GM21360 (cell line): ENCODE data around the gene MAP4K2.

Source experiments
- ATAC-seq: cut with Tn5 transposase; IDR thresholded peaks from one replicate; pipeline ENCODE4 v1.9.1; 2021; ENCODE audit warnings: mild to moderate bottlenecking, moderate library complexity; ENCODE audit not compliant: unreplicated experiment

The MAP4K2 gene

DNA sequence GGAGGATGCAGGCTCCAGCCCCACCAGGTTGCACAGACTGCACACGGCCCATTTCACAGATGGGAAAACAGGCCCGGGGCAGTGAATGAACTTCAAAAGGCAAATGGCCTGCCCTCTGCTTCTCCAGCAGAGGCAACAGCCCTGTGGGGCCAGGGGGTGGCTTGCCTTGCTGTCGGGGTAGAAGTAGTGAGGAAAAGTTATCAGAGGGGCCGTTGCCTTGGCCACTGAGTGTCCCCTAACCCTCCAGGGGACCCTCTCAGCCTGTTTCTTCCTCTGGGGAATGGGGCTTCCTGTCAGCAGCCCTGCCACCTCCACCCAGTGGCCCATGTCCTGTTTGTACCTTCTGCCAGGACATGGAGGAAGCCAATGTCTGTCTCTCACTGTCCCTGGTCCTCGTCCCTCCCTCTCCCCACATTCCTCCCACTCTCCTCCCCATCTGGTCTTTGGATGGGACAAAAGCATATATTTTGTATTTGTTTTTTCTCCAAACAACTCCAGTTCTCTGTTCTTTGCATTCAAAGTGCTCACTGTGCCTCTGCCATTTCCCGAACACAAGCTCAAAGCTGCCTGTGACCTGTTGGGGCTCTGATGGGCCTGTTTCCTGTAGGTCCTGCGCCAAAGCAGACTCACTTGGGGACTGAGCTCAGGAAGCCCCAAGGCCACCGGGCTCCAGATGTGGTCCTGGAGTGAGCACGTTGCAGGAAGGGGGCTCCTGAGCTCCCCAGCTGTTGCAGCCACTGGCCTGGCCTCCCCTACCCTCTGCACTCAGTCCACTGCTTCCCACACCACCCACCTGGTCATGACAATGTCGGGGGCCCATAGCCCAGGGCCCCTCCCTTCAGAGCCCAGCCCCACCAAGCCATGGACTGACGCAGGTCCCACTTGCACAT lies 9.5 kb downstream of the MAP4K2 start:
- ATAC-seq: no peak

DNA sequence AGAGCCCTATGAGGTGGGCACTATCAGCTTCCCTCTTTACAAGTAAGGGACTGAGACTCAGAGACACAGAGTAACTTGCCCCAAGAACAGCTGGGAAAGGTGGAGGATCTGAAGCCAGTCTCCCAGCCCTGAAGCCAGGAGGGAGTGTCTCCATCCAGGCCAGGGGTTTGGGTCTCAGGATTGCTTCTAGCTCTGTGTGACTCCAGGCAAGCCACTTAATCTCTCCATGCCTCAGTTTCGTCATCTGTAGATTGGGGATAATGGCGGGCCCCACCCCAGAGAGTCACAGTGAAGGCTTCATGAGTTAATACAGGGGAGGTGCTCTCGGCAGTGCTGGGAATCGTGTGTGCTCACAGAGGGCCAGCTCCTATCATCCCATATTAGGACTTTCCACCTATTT lies 10.5 kb downstream of the MAP4K2 start:
- ATAC-seq: no peak

DNA sequence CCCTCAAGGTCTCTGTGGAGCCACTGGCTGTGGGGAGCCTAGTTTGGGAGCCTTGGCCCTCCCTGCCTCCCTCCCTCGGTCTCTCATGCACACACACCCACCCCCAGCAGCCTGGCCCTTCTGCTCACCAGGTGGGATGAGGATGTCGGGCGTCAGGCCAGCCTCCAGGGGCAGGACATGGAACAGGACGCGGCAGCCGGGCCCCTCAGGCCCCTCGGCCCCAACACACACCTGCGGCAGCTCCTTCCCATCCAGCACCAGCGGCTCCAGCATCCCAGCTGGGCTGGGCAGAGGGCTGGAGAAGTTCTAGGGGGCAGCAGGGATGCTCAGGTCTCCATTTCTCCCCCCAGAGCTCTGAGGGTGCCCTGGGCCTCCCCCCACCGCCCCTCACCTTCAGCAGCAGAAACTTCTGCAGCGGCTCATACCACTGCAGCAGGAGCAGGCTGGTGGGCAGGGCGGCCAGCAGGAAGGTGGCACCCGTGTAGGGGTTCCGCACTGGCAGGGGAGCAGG lies 11.2 kb downstream of the MAP4K2 start:
- ATAC-seq: no peak

DNA sequence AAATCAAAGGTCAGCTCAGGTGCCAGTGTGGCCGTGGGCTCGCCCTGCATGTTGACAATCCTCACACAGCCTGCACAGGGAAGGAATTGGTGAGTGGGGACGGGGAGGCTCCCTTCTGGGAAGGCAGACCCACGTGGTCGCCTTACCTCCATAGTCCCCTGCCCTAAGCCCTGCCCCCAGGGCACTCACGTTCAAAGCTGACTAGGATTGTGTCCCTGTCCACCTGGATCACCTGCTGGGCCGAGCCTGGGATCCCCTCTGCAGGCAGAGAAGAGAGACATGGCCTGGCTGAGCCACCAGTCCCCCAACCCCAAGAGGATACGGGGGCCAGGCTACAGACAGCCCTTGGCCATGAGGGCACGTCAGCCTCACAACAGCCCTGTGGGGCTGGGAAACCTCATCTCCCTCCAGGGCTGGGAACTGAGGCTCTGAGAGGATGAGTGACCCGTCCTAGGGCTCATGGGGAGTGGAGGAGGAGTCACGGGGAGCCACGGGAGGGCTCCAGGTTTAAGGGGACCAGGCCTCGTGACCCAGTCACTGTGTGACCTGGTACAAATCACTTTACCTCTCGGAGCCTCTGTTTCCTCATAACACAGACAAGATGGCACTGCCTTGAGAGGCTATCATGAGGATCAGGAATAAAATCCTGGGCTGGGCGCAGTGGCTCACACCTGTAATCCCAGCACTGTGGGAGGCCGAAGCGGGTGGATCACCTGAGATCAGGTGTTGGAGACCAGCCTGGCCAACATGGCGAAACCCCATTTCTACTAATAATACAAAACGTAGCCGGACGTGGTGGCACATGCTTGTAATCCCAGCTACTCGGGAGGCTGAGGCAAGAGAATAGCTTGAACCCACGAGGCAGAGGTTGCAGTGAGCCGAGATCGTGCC lies 12.6 kb downstream of the MAP4K2 start:
- ATAC-seq: no peak

DNA sequence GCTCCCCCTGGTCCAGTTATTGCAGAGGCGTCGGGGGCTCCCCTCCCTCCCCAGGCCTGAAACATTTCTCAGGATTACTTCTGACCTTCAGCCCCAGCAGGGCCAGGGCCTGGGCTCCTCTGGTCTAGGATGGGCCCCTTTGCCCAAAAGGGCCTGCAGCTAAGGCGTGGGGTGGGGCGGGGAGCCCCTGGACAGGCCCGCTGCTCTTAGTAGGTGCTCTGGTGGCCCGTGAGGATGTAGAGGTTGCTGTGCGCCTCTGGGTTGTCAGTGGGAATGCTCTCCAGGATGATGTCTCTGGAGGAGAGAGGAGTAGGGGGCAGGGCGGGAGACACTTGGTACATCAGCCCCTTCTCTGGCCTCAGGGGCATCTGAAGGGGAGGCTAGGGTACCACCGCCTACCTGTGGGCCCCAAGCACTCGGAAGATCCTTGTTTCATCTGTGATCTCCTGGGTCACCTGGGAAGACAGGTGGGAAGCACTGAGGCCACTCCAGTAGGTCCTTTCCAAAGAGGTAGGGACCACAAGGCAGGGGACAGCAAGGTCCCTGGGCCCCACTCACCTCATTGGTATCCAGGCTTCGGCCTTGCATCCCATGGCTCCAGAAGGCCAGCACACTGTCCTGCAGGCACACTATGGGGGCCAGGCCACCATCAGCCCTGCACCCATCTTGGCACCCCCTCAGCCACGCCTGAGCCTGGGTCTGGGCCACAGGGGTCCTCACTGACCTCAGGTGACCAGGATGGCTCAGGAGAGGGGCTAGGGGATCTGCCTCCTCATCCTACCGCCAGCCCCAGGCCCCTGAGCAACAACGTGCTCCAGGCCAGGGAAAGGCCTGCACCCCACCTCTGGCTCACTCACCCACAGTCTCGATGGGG lies 13.4 kb downstream of the MAP4K2 start:
- ATAC-seq: no peak

DNA sequence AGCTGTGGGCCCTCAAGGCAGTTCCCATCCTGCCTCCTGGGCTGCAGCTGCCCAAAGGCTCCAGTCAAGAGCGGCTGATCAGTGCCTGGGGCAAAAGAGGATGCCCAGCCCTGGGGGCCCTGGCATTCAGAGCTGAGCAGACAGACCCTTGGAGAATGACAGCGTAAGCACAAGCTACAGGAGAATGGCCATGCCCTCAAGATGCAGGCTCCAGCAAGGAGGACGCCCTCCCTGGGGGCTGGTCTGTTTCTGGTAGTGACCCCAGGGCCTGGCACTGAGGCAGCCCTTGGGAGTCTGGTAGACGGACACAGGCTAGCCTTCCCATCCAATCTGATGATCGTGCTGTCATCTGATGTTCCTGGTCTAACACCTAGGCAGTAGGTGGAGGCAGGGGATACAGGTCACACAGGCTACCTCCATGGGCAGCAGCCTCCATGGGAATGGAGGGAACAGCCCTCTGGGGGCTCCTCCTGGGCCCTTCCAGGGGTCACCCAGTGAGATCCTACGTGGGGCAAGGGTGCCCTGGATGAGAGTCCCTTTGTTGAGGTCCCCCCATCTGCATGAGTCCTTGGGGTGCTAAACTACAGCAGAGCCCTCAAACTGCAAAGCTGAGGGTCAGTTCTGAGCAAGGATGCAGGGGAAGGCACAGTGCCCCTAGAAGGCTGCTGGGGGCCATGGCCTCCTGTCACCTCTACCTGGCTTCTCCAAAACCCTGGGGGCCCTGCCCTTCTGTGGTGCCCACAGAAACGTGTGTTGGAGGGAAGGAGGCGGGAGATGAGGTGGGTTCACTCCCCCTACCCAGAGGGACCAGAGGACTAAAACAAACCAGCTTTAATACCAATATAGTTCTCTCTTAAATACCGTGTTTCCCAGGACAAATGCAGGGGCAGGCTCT lies 14.4 kb downstream of the MAP4K2 start:
- ATAC-seq: no peak

DNA sequence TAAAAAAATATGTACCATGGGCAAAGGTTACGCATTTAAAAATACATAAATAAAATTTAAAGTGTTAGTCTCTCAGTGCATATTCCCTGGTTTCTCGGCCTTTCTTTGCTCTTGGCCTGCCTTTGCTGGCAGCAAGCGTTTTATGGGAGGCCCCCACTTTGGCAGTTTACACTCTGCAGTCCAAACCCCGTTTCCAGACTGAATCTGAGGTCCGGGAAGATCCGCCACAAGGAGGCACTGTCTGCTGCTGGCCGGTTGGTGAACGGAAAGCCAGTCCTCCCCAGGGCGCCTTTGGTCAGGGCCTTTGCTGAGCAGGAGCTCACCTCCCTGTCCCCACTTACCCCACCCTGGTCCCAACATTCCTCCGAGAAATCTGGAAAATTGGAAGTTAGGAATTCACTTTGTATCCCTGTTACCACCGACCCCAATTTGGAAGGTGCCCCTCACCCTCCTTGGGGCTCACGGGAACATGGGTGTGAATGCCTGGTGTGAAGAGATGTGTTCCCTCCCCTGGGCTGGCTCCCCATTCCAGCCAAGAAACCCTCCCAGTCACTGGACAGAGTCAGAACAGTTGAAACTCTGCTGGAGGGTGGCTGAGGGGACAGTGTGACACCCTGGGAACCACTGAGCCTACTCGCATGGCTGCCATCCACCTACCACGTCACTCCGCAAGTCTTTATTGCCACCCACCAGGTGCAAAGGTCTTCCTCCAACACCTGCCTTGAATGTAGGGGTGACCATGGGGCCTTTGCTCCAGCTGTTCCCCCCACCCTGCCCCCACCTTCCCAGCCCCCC lies 15.3 kb downstream of the MAP4K2 start:
- ATAC-seq: no peak

DNA sequence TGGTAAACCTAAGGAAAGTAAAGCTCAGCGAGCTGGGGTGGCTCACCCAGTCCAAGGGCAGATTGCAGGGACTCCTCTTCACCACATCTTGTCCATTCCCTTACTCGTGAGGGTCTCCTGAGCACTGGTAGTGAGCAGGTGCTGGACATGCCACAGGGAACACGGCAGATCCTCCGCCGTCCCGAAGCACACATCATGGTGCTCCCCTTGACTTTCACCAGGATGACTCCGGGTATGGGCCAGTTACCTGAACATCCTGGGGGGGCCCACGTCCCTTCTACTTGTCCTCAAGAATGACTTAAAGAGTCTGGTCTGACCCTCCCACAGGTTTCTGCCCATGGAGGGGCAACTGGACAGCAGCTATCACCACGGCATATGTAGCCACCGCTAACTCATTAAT lies 16.7 kb downstream of the MAP4K2 start:
- ATAC-seq: no peak

DNA sequence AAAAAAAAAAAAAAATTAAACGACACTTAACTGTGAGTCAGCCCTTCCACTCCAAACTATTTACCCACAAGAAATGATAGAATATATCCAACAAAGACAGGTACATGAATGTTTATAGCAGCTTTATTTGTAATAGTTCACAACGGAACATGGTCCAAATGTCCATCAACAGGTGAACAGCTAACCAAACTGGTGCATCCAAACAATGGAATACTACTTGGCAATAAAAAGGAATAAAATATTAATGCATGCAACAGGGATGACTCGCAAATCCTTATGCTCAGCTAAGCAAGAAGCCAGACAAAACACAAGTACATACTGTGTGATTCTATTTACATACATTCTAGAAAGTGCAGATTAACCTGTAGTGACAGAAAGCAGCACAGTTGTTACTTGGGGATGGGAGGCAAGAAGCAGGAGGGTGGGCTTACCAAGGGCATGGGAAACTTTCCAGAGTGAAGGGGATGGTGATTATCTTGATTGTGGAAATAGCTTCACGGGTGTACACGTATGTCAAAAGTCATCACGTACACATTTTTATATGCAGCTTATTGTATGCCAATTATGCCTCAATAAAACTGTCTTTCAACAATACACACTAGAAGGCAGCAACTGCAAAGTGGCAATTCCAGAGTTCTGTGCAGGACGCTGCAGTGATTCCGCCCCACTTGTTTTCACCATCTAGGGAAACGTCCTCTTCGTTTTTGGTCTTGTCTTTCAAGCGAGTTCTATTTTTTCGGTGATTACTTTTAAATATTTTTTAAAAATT lies 18.0 kb downstream of the MAP4K2 start:
- ATAC-seq: no peak

DNA sequence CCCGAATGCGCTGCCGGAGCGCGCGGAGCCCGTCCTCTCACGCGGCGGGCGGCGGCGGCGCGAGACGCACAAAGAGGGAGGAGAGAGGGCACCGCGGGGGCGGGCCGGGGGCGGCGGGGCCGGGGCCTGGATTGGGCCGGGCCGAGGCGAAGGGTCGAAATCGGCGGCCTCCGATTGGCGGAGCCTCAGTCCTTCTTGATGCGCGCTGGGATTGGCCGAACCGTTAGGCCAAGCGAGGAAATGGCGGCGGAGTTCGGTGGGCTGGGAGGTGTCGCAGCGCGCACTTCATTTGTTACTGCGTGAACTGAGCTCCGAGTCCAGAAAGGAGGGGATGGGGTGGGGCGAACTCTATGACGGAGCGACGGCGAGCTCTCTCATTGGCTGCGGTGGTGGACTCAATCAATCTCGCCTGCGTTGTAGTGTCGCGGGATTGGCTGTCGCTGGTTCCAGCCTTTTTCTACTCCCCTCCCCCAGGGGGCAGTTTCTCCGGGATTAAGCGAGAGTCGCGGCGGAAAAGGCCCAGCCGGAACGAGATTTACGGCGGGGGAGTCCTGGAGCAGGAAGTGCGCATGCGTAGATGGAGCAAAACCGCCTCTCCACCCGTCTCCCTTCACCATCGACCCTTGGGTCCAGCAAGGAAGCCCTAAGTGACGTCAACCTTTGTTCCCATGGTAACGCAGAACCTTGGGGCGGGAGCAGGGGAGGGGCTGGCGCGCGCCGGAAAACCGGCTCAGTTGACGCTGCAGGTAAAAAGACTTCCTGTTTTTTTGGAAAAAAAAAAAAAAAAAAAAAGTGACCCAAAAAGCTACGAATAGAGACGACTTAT lies 24.3 kb downstream of the MAP4K2 start, which contains the start of gene SF1:
Gene SF1 (minus strand): TSS at position 70 of the 826 bp plus-strand sequence. CDS start 150 bp downstream, outside the sequence.
- ATAC-seq: peak; percentile 72

DNA sequence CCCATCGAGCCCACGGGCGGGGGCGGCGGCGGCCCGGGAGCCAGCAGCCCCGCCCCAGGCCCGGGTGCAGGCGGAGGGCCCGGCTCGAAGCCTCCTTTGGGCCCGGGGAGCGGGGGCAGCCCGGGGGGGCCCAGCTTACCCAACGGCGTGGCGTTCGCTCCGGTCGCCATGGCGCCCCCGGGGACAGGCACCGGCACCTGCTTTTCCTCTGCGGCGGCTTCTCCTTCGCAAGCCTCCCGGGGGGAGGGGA lies 24.9 kb downstream of the MAP4K2 start:
- peak; percentile 14 for ATAC-seq

DNA sequence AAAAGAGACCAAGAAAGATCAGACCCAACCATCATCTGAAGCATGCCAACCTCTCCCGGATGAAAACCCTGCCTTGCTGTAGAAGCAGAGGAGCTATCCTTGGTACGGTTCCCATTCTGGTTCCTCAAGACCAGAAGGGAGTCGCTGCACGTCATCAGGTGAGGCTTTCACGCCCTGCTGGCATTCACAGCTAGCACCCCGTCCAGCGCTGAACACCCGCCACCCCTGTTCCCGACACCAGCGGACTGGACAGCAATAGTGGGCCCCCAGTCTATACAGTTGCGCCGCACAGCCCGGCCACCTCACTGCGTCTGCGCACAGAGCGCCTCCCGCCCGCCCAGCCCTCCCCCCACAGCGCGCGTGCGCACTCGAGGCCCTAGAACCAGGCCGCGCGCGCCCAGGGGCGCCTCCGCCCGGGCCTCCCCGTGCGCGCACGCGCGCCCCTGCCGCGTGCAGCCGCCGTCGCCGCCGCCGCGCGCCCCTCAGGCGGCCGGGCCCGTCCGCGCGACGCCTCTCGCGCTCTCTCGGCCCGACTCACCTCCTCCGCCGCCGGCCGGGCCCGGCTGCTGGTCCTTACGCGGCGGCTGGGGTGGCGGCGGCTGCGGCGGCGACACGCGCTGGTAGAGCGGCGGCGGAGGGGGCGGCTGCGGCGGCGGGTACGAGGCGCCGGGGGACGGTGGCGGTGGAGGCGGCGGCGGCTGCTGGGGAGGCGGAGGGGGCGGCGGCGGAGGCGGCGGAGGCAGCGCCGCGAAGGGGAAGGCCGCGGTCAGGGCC lies 25.4 kb downstream of the MAP4K2 start:
- peak; percentile 20 for ATAC-seq

DNA sequence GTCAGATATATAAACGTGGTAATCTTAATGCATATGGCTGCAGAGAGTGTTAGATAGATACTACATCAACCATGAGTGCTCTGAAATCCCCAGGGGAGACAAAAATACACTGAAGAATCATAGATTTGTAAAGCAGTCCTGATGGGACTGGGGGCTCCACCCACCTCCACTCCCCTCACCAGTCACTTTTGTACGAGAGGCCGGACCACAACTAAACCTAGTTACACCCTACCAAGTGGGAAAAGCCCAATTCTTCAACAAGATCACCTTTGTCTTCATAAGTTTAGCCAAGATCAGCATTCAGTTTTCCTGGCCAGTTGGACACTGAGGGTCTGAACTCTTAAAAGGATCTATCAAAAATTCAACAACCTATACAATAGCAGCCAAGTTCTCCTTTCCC lies 26.1 kb downstream of the MAP4K2 start:
- no peak for ATAC-seq

DNA sequence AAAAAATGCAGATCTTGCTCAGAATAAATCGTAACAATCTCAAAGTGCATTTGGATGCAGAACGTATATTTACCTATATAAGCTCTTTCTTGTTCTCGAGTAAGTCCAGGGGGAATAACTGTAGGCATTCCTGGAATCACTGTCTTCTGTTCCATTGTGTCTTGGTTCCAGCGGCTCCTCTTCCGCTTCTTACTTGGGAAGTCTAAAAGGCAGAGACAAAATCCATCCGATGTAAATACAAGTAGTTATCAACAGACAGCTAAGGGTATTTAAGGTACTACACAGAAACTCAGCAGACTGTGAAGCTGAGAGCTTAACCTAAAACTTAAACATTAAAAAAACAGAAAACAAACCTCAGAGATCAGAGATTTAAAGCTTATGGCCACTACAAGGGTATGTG lies 26.6 kb downstream of the MAP4K2 start:
- no peak for ATAC-seq

DNA sequence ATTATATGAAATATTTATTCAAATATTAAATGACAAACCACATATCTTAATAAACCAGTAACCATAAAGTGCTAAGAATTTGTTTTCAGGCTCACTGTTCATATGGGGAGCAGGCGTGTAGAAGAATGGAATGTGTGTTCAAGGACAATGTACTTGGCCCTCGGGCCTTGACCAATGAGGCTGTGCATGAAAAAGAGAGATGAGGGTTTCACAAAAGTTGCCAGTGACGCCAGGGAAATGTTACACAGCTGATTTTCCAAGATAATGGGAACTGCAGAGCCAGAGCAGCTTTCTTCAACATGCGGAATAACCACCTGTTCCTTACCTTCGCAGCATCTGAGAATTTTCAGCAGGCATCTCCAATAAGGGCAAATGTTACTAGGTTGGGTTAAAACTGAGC lies 28.9 kb downstream of the MAP4K2 start:
- no peak for ATAC-seq

DNA sequence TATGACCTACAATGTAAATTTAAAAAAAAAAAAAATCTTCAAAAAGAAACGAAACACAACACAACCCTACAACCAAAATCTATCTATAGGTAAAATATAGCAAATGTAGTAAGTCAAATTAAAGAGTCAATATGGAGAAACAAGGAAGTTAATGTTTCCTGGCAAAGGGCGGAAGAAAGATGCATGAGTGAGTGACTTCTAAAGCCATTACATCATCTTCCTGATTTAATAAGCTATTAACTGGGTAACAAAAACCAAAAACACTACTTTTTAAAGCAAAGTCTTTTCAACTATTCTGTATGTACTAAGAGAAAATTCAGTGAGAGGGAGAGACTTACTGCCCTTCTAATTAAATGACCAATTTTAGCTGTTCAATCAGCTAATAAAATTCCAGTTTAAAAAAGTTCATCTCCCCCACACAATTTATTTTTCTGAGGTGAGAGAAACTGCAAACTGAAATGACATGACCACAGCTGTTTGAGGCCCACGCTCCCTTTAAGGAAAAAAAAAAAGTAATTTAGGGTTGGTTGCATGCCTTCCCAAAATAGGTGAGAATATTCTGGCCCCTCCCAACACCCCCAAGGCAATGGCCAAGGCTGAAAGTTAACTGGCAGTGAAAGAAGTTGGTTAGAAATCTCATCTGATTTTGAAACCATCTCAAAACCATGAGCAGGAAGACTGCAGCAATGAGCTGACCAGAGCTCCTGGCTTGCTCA lies 30.6 kb downstream of the MAP4K2 start:
- ATAC-seq: no peak
